Uterus (tissue), 2 donors: Measurements from ENCODE around the gene ZNF236.
A peak's percentile ranks its signal among the peaks of the same experiment; 100 is the strongest.

Source experiments
- POLR2A ChIP-seq, 2 donors: fragments of 450-650 bp; IDR thresholded peaks; one replicate each; pipeline ENCODE4 v1.6.1; 2016; ENCODE audit warnings: antibody characterized with exemption in 2 of 2, mild to moderate bottlenecking in 1 of 2, moderate library complexity in 1 of 2
- TF ChIP-seq, protein P1 (sequence below), 4 experiments: fragments of 200-600 bp in 2 of 4; fragments of 450-650 bp in 2 of 4; sonication (generic) in 2 of 4; IDR thresholded peaks; one replicate each; pipeline ENCODE4 v1.5.1; 2016 to 2019; ENCODE audit warnings: antibody characterized with exemption in 4 of 4, mild to moderate bottlenecking in 2 of 4, moderate library complexity in 1 of 4

DNA sequence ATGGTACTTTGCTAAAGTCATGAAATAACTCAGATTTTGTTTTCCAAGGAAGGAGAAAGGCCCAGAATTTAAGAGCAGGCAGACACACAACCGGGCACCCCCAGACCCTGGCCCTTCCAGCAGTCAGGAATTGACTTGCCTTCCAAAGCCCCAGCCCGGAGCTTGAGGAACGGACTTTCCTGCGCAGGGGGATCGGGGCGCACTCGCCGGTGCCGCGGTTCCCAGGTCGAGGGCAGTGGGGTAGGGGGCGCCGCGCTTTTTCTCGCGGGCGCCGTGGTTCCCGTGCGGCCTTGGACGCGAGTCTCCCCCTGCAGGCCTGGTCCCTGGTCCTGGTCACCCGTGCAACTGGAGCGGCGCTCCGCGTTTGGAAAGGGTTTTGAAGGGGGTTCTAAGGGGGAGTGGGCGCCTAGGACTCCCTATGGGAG lies 1.2 kb downstream of the ZNF236 start:
- TF ChIP-seq, protein P1, sequence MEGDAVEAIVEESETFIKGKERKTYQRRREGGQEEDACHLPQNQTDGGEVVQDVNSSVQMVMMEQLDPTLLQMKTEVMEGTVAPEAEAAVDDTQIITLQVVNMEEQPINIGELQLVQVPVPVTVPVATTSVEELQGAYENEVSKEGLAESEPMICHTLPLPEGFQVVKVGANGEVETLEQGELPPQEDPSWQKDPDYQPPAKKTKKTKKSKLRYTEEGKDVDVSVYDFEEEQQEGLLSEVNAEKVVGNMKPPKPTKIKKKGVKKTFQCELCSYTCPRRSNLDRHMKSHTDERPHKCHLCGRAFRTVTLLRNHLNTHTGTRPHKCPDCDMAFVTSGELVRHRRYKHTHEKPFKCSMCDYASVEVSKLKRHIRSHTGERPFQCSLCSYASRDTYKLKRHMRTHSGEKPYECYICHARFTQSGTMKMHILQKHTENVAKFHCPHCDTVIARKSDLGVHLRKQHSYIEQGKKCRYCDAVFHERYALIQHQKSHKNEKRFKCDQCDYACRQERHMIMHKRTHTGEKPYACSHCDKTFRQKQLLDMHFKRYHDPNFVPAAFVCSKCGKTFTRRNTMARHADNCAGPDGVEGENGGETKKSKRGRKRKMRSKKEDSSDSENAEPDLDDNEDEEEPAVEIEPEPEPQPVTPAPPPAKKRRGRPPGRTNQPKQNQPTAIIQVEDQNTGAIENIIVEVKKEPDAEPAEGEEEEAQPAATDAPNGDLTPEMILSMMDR (IDR thresholded peaks at IDR 0.05) = peak in 2 of 4 experiments; percentile 18 to 30
- no peak for TF ChIP-seq POLR2A (IDR thresholded peaks at IDR 0.05)
